Left ventricle myocardium inferior (tissue), 1 donor: ENCODE results near the gene NDUFAB1. TPM values are rescaled to one million over a fixed set of nuclear protein-coding genes. Genes with fewer than 3 reads are reported as not detected.

Source experiments
- DNase-seq: peaks from one replicate; pipeline ENCODE4 v3.0.0-alpha.2; 2020
- H3K27ac ChIP-seq: fragments of 200-600 bp; replicated peaks from 2 replicates; pipeline ENCODE4 v1.8.0; 2021
- H3K27me3 ChIP-seq: fragments of 200-600 bp; 2 replicates; pipeline ENCODE4 v1.8.0; 2021; ENCODE audit warnings: low read depth
- H3K36me3 ChIP-seq: fragments of 200-600 bp; 2 replicates; pipeline ENCODE4 v1.8.0; 2021
- H3K4me1 ChIP-seq: fragments of 200-600 bp; 2 replicates; pipeline ENCODE4 v1.8.0; 2021
- H3K4me3 ChIP-seq: fragments of 200-600 bp; 2 replicates; pipeline ENCODE4 v1.8.0; 2021; ENCODE audit warnings: mild to moderate bottlenecking, moderate library complexity
- H3K9me3 ChIP-seq: fragments of 200-600 bp; replicated peaks from 2 replicates; pipeline ENCODE4 v1.8.0; 2021
- intact Hi-C: fragments of 100-400 bp; cut with micrococcal nuclease; formaldehyde crosslinking; loops from one replicate; pipeline ENCODE4 v1.11.0; 2022
- total RNA-seq: library from RNA; stranded (reverse); fragmentation: NEBNext Ultra II Directional; extraction: Animal tissue kit (Norgen Biotek cat#: 25700); gene quantifications from one replicate; pipeline ENCODE4 v1.2.1, GENCODE V29; 2021
- TF ChIP-seq, protein P1 (sequence below): fragments of 200-600 bp; IDR thresholded peaks from 2 replicates; pipeline ENCODE4 v1.8.0; 2021; ENCODE audit warnings: antibody characterized with exemption, mild to moderate bottlenecking, borderline replicate concordance
- donor health status: DM: no; HTN: yes; CAD: no; lungs with severe emphysema.

Gene NDUFAB1
- total RNA-seq, 1 donor from 2014 or later: 464 TPM

DNA sequence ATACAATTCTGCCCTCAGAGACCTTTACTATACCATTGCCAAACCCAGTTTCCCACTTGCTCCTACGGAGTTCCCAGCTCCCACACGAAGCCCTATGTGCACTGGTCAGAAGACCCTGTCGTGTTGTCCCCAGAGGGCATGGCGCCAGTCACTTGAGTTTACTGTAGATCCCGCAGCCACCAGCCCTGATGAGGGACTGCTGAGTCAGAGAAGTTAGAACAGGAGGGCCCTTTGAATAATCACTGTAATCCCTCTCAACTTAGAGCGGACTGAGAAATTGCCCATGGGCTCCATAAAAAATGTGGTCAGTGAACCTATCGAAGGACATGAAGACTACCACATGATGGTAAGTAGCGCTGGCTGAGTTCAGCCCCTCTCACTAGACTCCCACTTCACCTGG lies 29.4 kb downstream of the NDUFAB1 start:
- H3K27me3 ChIP-seq: no peaks in the 10 kb centered on the region
- no peaks in the 10 kb centered on the region for H3K9me3 ChIP-seq
- intact Hi-C loops: no loop called here
- H3K4me3 ChIP-seq: no peak overlapping the region
- peaks cover 29% of the 10 kb centered on the region for H3K4me1 ChIP-seq
- TF ChIP-seq, protein P1, sequence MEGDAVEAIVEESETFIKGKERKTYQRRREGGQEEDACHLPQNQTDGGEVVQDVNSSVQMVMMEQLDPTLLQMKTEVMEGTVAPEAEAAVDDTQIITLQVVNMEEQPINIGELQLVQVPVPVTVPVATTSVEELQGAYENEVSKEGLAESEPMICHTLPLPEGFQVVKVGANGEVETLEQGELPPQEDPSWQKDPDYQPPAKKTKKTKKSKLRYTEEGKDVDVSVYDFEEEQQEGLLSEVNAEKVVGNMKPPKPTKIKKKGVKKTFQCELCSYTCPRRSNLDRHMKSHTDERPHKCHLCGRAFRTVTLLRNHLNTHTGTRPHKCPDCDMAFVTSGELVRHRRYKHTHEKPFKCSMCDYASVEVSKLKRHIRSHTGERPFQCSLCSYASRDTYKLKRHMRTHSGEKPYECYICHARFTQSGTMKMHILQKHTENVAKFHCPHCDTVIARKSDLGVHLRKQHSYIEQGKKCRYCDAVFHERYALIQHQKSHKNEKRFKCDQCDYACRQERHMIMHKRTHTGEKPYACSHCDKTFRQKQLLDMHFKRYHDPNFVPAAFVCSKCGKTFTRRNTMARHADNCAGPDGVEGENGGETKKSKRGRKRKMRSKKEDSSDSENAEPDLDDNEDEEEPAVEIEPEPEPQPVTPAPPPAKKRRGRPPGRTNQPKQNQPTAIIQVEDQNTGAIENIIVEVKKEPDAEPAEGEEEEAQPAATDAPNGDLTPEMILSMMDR: no peak
- no peak for DNase-seq
- H3K36me3 ChIP-seq: peaks cover 99% of the 10 kb centered on the region
- no peak overlapping the region for H3K27ac ChIP-seq

DNA sequence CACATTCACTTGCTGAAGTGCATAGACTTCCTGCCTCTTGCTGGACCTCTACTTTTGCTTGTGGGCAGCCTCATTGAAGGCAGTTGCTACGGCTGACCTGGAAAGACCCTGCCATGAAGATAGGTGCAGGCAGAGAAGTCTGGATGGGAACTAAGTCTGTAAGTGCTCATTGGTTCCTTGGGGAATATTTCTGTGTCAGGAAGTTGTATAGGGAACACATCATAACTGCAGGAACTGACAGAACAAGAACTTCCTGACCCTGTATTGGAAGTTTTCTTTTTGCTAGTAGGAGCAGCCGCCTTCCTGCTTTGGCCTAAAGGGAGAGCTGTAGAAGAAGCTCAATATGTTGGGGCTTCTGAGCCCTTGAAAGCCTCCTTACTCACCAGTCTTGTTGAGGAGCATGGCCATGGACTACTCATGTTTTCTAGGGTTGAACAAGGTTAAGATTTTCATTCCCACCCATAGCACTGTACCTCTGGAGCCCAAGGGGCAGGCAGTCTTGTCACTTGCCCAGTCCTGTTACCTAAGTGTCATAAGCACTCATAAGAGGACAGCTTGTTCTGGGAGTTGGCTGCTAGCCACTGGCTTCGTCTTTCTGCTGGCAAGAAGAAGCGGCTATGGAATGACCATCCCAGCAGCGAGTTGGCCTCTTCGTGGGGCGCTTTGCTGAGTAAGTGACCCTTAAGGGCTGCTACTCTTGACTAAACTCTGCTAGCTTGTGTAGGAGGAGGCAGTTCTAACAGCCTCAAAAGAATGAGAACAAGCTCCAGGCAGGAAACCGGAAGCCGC lies 31.3 kb downstream of the NDUFAB1 start:
- intact Hi-C loops: no loop called here
- peak overlapping the region; percentile 87 for H3K27ac ChIP-seq
- H3K4me3 ChIP-seq: no peak overlapping the region
- H3K27me3 ChIP-seq: no peaks in the 10 kb centered on the region
- H3K9me3 ChIP-seq: no peaks in the 10 kb centered on the region
- H3K4me1 ChIP-seq: peaks cover 48% of the 10 kb centered on the region
- DNase-seq: peak; percentile 62
- TF ChIP-seq, protein P1: no peak
- H3K36me3 ChIP-seq: peaks cover 99% of the 10 kb centered on the region

DNA sequence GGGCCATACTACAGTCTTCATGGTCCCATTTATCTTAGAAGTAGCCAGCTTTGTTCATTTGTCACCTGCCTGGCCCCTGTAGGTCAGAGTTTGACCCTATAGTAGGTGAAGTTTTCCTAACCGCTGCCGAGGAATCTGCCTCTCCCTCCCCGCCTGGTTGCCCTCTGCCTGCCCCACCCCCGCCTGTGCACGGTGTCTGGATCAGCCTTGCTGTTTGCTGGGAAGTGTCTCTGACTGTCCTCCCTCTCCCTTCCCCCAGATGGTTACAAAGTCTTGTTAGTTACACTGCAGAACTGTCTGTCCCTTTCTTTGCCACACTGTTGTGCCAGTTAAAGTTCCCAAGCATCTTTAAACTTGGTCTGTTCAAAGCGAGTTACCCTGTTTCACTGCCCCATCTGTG lies 32.9 kb downstream of the NDUFAB1 start:
- TF ChIP-seq, protein P1: no peak

DNA sequence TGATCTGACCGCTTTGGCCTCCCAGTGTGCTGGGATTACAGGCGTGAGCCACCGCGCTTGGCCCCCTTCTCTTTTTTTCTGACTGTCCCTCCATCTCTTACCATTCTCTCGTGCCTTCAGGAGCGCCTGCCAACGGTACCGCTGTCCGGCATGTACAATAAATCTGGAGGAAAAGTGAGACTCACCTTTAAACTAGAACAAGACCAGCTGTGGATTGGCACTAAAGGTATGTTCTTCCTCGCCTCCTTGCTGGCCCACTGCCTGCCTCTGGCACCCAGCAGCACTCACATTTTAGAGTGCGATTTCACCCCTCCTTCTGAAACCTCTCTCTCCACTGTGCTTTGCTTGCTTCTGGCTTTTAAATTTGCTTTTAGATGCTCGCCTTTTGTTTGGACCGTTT lies 33.6 kb downstream of the NDUFAB1 start:
- H3K4me1 ChIP-seq: peaks cover 70% of the 10 kb centered on the region
- peaks cover 85% of the 10 kb centered on the region for H3K36me3 ChIP-seq
- no peaks in the 10 kb centered on the region for H3K9me3 ChIP-seq
- TF ChIP-seq, protein P1: no peak
- no peak overlapping the region for H3K27ac ChIP-seq
- intact Hi-C loops: no loop called here
- DNase-seq: no peak
- no peak overlapping the region for H3K4me3 ChIP-seq
- H3K27me3 ChIP-seq: no peaks in the 10 kb centered on the region

More for the DNA sequence above, 32.9 kb downstream of the NDUFAB1 start:
- Histone ChIP-seq H3K27me3 (no peaks in the 10 kb centered on the region), H3K4me3 (no peak overlapping the region), H3K36me3 (peaks cover 91% of the 10 kb centered on the region), H3K4me1 (peaks cover 63% of the 10 kb centered on the region), H3K27ac (no peak overlapping the region), H3K9me3 (no peaks in the 10 kb centered on the region)
- no peak for DNase-seq
- intact Hi-C loops: no loop called here

DNA sequence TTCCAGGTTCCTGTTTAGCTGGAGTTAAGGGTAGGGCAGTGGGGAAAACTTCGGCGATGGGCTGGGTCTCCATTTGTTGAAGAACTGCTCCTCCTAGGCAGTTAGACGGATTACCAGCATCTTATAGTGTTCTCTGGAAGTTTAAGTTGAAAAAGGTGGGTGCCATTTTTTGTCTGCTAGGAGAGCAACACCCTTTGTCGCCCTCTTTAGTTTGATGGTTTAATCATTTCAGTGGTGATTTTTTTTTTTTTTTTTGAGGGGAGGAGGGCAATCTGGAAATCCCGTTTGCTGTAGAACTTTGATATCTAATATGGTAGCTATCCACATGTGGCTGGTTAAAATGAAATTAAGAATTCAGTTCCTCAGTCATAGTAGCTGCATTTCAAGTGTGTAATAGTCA lies 34.5 kb downstream of the NDUFAB1 start:
- H3K36me3 ChIP-seq: peaks cover 75% of the 10 kb centered on the region
- H3K27ac ChIP-seq: no peak overlapping the region
- peaks cover 75% of the 10 kb centered on the region for H3K4me1 ChIP-seq
- intact Hi-C loops: no loop called here
- H3K27me3 ChIP-seq: no peaks in the 10 kb centered on the region
- DNase-seq: no peak
- TF ChIP-seq, protein P1: no peak
- H3K9me3 ChIP-seq: no peaks in the 10 kb centered on the region
- H3K4me3 ChIP-seq: no peak overlapping the region
